Erythroblast (primary cell): ENCODE data around the gene S100A5.
A peak's percentile ranks its signal among the peaks of the same experiment; 100 is the strongest.
"Not testable (repeated sequence)": the region's sequence is repeated elsewhere in the genome, so short reads cannot be mapped to it uniquely, and the experiment has no call there.

Experiments used
- GATA1 ChIP-seq: IDR thresholded peaks from 2 replicates; pipeline ENCODE4 v1.6.1; 2011; ENCODE audit warnings: low read depth, mild to moderate bottlenecking, control low read depth, low read length, moderate library complexity
- POLR2A ChIP-seq: IDR thresholded peaks from 2 replicates; pipeline ENCODE4 v1.6.1; 2011; ENCODE audit warnings: mild to moderate bottlenecking, low read length

DNA sequence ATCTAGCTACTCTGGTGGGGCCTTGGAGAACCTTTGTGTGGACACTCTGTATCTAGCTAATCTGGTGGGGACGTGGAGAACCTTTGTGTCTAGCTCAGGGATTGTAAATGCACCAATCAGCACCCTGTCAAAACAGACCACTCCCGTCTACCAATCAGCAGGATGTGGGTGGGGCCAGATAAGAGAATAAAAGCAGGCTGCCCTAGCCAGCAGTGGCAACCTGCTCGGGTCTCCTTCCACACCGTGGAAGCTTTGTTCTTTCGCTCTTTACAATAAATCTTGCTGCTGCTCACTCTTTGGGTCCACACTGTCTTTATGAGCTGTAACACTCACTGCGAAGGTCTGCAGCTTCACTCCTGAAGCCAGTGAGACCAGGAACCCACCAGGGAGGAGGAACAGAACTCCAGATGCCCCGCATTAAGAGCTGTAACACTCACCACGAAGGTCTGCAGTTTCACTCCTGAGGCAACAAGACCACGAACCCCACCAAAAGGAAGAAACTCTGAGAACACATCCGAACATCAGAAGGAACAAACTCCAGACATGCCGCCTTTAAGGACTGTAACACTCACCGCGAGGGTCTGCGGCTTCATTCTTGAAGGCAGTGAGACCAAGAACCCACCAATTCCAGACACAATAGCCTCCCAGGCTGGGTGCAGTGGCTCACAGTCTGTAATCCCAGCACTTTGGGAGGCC lies 18.2 kb downstream of the S100A5 start:
- TF ChIP-seq POLR2A = peak; percentile 53
- TF ChIP-seq GATA1 = not testable (repeated sequence)
